Effector memory CD8-positive, alpha-beta T cell (primary cell): ENCODE data around the gene FAM131C.
"Not testable (repeated sequence)": the region's sequence is repeated elsewhere in the genome, so short reads cannot be mapped to it uniquely, and the experiment has no call there.

ENCODE experiments used
- ATAC-seq: fragments of 150-1000 bp; cut with Tn5 transposase; replicated peaks from 2 replicates; pipeline ENCODE4 v1.10.0; 2021; ENCODE audit warnings: mild to moderate bottlenecking, moderate library complexity
- DNase-seq, 3 experiments: peaks; one replicate each; pipeline ENCODE4 v3.0.0; 2021
- H3K27ac Mint-ChIP-seq, 2 donors: one replicate each; pipeline ENCODE4 v1.8.0; 2022; ENCODE audit warnings: mild to moderate bottlenecking in 2 of 2, mixed read lengths in 2 of 2, moderate library complexity in 2 of 2
- H3K27me3 Mint-ChIP-seq, 2 donors: one replicate each; pipeline ENCODE4 v1.8.0; 2022; ENCODE audit warnings: mixed read lengths in 2 of 2
- H3K36me3 Mint-ChIP-seq: one replicate; pipeline ENCODE4 v1.8.0; 2022; ENCODE audit warnings: mild to moderate bottlenecking, moderate library complexity, mixed read lengths; ENCODE audit not compliant: insufficient read depth
- H3K4me1 Mint-ChIP-seq, 2 donors: one replicate each; pipeline ENCODE4 v1.8.0; 2022; ENCODE audit warnings: low read depth in 2 of 2, mixed read lengths in 2 of 2
- H3K4me3 Mint-ChIP-seq, 2 donors: one replicate each; pipeline ENCODE4 v1.8.0; 2022; ENCODE audit warnings: mild to moderate bottlenecking in 2 of 2, mixed read lengths in 2 of 2, moderate library complexity in 2 of 2
- H3K9me3 Mint-ChIP-seq, 2 donors: one replicate each; pipeline ENCODE4 v1.8.0; 2022; ENCODE audit warnings: mixed read lengths in 2 of 2

FAM131C gene

GRCh38 chr1:16026723-16027484, 46.5 kb downstream of the FAM131C start:
- H3K27ac Mint-ChIP-seq = no peak overlapping the region
- peak overlapping the region in 1 of 2 donors; percentile 12 for H3K4me3 Mint-ChIP-seq
- ATAC-seq = peak; percentile 40
- no peaks in the 10 kb centered on the region for H3K36me3 Mint-ChIP-seq
- H3K9me3 Mint-ChIP-seq = no peaks in the 10 kb centered on the region
- DNase-seq = peak in 1 of 3 experiments; percentile 10
- peaks cover 32 to 66% of the 10 kb centered on the region in 2 donors for H3K27me3 Mint-ChIP-seq
- peaks cover 0 to 4% of the 10 kb centered on the region in 2 donors for H3K4me1 Mint-ChIP-seq

GRCh38 chr1:16026302-16026701, 47.1 kb downstream of the FAM131C start:
- not testable (repeated sequence) for ATAC-seq, H3K4me1 Mint-ChIP-seq, H3K27ac Mint-ChIP-seq, DNase-seq, H3K36me3 Mint-ChIP-seq, H3K9me3 Mint-ChIP-seq, H3K4me3 Mint-ChIP-seq
- peaks cover 38 to 66% of the 10 kb centered on the region in 2 donors for H3K27me3 Mint-ChIP-seq

- H3K9me3 Mint-ChIP-seq = no peaks in the 10 kb centered on the region
- no peak for ATAC-seq
- H3K4me3 Mint-ChIP-seq = no peak overlapping the region
- peaks cover 0 to 4% of the 10 kb centered on the region in 2 donors for H3K4me1 Mint-ChIP-seq
- DNase-seq = no peak
- H3K27me3 Mint-ChIP-seq = peaks cover 26 to 49% of the 10 kb centered on the region in 2 donors
- no peaks in the 10 kb centered on the region for H3K36me3 Mint-ChIP-seq
- H3K27ac Mint-ChIP-seq = no peak overlapping the region
These were observed 50.3 kb downstream of the FAM131C start for GRCh38 chr1:16023050-16023653.

- H3K27ac Mint-ChIP-seq = no peak overlapping the region
These were observed 51.1 kb downstream of the FAM131C start for GRCh38 chr1:16022393-16022792.

GRCh38 chr1:16021681-16022080, 51.8 kb downstream of the FAM131C start, which contains the start of gene CLCNKA:
Gene CLCNKA (plus strand): TSS chr1:16022036. CDS start chr1:16022620, 584 bp downstream.
- H3K4me1 Mint-ChIP-seq = peaks cover 0 to 4% of the 10 kb centered on the region in 2 donors
- H3K27me3 Mint-ChIP-seq = peaks cover 18 to 39% of the 10 kb centered on the region in 2 donors
- ATAC-seq (no peak), DNase-seq (no peak)
- H3K4me3 Mint-ChIP-seq = no peak within 1 kb of the TSS
- H3K9me3 Mint-ChIP-seq = no peaks in the 10 kb centered on the region
- H3K36me3 Mint-ChIP-seq = no peaks in the 10 kb centered on the region
- H3K27ac Mint-ChIP-seq = no peak within 1 kb of the TSS

More at GRCh38 chr1:16022393-16022792, 51.1 kb downstream of the FAM131C start:
- no peaks in the 10 kb centered on the region for H3K36me3 Mint-ChIP-seq
- H3K27me3 Mint-ChIP-seq = peaks cover 19 to 42% of the 10 kb centered on the region in 2 donors
- H3K4me3 Mint-ChIP-seq = no peak overlapping the region
- H3K4me1 Mint-ChIP-seq = peaks cover 0 to 4% of the 10 kb centered on the region in 2 donors
- DNase-seq = no peak
- no peaks in the 10 kb centered on the region for H3K9me3 Mint-ChIP-seq
- no peak for ATAC-seq

GRCh38 chr1:16020878-16021277, 52.6 kb downstream of the FAM131C start:
- H3K36me3 Mint-ChIP-seq, H3K9me3 Mint-ChIP-seq, H3K4me3 Mint-ChIP-seq, H3K27ac Mint-ChIP-seq, ATAC-seq, DNase-seq, H3K4me1 Mint-ChIP-seq: not testable (repeated sequence)
- peaks cover 20 to 43% of the 10 kb centered on the region in 2 donors for H3K27me3 Mint-ChIP-seq

- Mint-ChIP-seq H3K27ac (no peak overlapping the region), H3K4me3 (no peak overlapping the region), H3K36me3 (no peaks in the 10 kb centered on the region), H3K4me1 (peaks cover 0 to 4% of the 10 kb centered on the region in 2 donors), H3K27me3 (peaks cover 26 to 49% of the 10 kb centered on the region in 2 donors), H3K9me3 (no peaks in the 10 kb centered on the region)
- DNase-seq = no peak
- no peak for ATAC-seq
These were observed 53.1 kb downstream of the FAM131C start for GRCh38 chr1:16020325-16020724.

GRCh38 chr1:16019644-16020277, 53.7 kb downstream of the FAM131C start:
- DNase-seq (no peak), ATAC-seq (no peak)
- peak overlapping the region in 1 of 2 donors; percentile 5 for H3K27ac Mint-ChIP-seq
- no peaks in the 10 kb centered on the region for H3K36me3 Mint-ChIP-seq
- no peak overlapping the region for H3K4me3 Mint-ChIP-seq
- H3K9me3 Mint-ChIP-seq = no peaks in the 10 kb centered on the region
- H3K27me3 Mint-ChIP-seq = peaks cover 31 to 54% of the 10 kb centered on the region in 2 donors
- H3K4me1 Mint-ChIP-seq = peaks cover 0 to 4% of the 10 kb centered on the region in 2 donors

- Mint-ChIP-seq H3K9me3 (no peaks in the 10 kb centered on the region), H3K36me3 (no peaks in the 10 kb centered on the region), H3K27me3 (peaks cover 36 to 56% of the 10 kb centered on the region in 2 donors), H3K27ac (peak overlapping the region in 1 of 2 donors; percentile 5), H3K4me1 (peaks cover 0 to 6% of the 10 kb centered on the region in 2 donors), H3K4me3 (no peak overlapping the region)
- no peak for ATAC-seq
- no peak for DNase-seq
These were observed 54.5 kb downstream of the FAM131C start for GRCh38 chr1:16018749-16019643.

GRCh38 chr1:16018308-16018707, 55.1 kb downstream of the FAM131C start:
- peaks cover 40 to 58% of the 10 kb centered on the region in 2 donors for H3K27me3 Mint-ChIP-seq
- peaks cover 0 to 6% of the 10 kb centered on the region in 2 donors for H3K4me1 Mint-ChIP-seq
- no peak for ATAC-seq
- H3K9me3 Mint-ChIP-seq = no peaks in the 10 kb centered on the region
- no peak for DNase-seq
- no peaks in the 10 kb centered on the region for H3K36me3 Mint-ChIP-seq
- H3K4me3 Mint-ChIP-seq = no peak overlapping the region
- no peak overlapping the region for H3K27ac Mint-ChIP-seq

GRCh38 chr1:16017461-16018303, 55.8 kb downstream of the FAM131C start, which contains the start of gene HSPB7:
Gene HSPB7 (minus strand): TSS chr1:16018043. CDS start chr1:16017963, 80 bp downstream.
- Mint-ChIP-seq H3K27ac (no peak within 1 kb of the TSS), H3K36me3 (no peaks in the 10 kb centered on the region), H3K27me3 (peaks cover 38 to 57% of the 10 kb centered on the region in 2 donors), H3K9me3 (no peaks in the 10 kb centered on the region), H3K4me1 (peaks cover 0 to 4% of the 10 kb centered on the region in 2 donors), H3K4me3 (no peak within 1 kb of the TSS)
- no peak for DNase-seq
- no peak for ATAC-seq

- Mint-ChIP-seq H3K4me1 (peaks cover 4 to 5% of the 10 kb centered on the region in 2 donors), H3K36me3 (no peaks in the 10 kb centered on the region), H3K27me3 (peaks cover 40 to 57% of the 10 kb centered on the region in 2 donors), H3K4me3 (no peak overlapping the region), H3K27ac (no peak overlapping the region), H3K9me3 (no peaks in the 10 kb centered on the region)
- DNase-seq (no peak), ATAC-seq (no peak)
These were observed 56.4 kb downstream of the FAM131C start for GRCh38 chr1:16017076-16017460.
